Prostate gland (tissue), 2 donors: ENCODE data around the gene ZCCHC7.

Source experiments
- POLR2A ChIP-seq: fragments of 450-650 bp; IDR thresholded peaks from one replicate; pipeline ENCODE4 v1.6.1; 2016; ENCODE audit warnings: antibody characterized with exemption, mild to moderate bottlenecking
- POLR2AphosphoS5 ChIP-seq: sonication (generic); formaldehyde crosslinking; IDR thresholded peaks from one replicate; pipeline ENCODE4 v1.6.1; 2017; ENCODE audit warnings: antibody characterized with exemption
- TF ChIP-seq, protein P1 (sequence below), 4 experiments: fragments of 200-600 bp in 2 of 4; fragments of 450-650 bp in 2 of 4; sonication (generic) in 2 of 4; IDR thresholded peaks; 1 replicate in 3 of 4; 2 replicates in 1 of 4; pipeline ENCODE4 v1.5.1; 2016 to 2019; ENCODE audit warnings: antibody characterized with exemption in 4 of 4, mild to moderate bottlenecking in 2 of 4, moderate library complexity in 2 of 4

DNA sequence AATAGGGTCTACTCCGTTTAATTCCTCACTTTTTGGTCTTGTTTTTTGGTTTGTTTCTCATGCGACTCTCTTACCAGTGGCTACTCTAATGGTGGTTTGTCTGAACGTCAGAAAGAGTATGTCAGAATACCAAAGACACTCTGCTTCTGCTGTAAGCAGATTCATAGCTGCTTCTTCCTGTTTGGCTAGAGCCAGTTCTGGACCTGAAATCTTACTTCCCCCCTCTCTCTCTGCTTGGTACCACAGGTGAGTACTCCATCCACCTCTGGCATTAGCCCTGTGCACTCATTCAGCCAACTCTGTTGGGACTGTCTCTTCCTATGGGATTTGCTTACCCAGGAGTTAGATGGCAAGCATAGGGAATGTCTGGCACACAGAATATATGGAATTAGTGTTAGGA is 6.6 kb downstream of the ZCCHC7 start:
- TF ChIP-seq POLR2AphosphoS5 (no peak), POLR2A (no peak)
- TF ChIP-seq, protein P1, sequence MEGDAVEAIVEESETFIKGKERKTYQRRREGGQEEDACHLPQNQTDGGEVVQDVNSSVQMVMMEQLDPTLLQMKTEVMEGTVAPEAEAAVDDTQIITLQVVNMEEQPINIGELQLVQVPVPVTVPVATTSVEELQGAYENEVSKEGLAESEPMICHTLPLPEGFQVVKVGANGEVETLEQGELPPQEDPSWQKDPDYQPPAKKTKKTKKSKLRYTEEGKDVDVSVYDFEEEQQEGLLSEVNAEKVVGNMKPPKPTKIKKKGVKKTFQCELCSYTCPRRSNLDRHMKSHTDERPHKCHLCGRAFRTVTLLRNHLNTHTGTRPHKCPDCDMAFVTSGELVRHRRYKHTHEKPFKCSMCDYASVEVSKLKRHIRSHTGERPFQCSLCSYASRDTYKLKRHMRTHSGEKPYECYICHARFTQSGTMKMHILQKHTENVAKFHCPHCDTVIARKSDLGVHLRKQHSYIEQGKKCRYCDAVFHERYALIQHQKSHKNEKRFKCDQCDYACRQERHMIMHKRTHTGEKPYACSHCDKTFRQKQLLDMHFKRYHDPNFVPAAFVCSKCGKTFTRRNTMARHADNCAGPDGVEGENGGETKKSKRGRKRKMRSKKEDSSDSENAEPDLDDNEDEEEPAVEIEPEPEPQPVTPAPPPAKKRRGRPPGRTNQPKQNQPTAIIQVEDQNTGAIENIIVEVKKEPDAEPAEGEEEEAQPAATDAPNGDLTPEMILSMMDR (IDR thresholded peaks at IDR 0.05): no peak
